ENCODE measurements around the gene GPA33. TPM values are rescaled to one million over a fixed set of nuclear protein-coding genes. Genes with fewer than 3 reads are reported as not detected.

The GPA33 gene
- total RNA-seq, 2 experiments from 2014 or later: 1.8 to 1.9 TPM

- intact Hi-C loops (cut with micrococcal nuclease): no loop called here
- no peak for DNase-seq
- Mint-ChIP-seq H3K27me3 (peaks cover 16% of the 10 kb centered on the region), H3K4me1 (ENCODE audit: low read depth) (no peaks in the 10 kb centered on the region), H3K4me3 (no peak overlapping the region), H3K36me3 (no peaks in the 10 kb centered on the region), H3K9me3 (no peaks in the 10 kb centered on the region), H3K27ac (no peak overlapping the region)
- ChIA-PET POLR2A (no interaction called here), CTCF (interaction anchor here (0.6 to 2.8 kb wide), 4 partner anchors 59 to 168 kb away, joined by 3 to 11 read pairs (median 4); no protein-coding TSS in a partner anchor)
Observed at GRCh38 chr1:167127661-167128060, 37.5 kb upstream of the GPA33 start.

- Mint-ChIP-seq H3K27me3 (peaks cover 16% of the 10 kb centered on the region), H3K9me3 (no peaks in the 10 kb centered on the region), H3K36me3 (no peaks in the 10 kb centered on the region), H3K4me3 (no peak overlapping the region), H3K4me1 (ENCODE audit: low read depth) (no peaks in the 10 kb centered on the region), H3K27ac (no peak overlapping the region)
- CTCF ChIA-PET: interaction anchor here (1.0 to 2.8 kb wide), 3 partner anchors 58 to 61 kb away, joined by 3 to 11 read pairs (median 5); no protein-coding TSS in a partner anchor
- DNase-seq: no peak
- POLR2A ChIA-PET: no interaction called here
- intact Hi-C loops (cut with micrococcal nuclease): no loop called here
Observed at GRCh38 chr1:167127236-167127635, 37.1 kb upstream of the GPA33 start.

- Mint-ChIP-seq H3K27ac (no peak overlapping the region), H3K4me1 (ENCODE audit: low read depth) (peaks cover under 1% of the 10 kb centered on the region), H3K27me3 (peaks cover 16% of the 10 kb centered on the region), H3K36me3 (no peaks in the 10 kb centered on the region), H3K9me3 (no peaks in the 10 kb centered on the region), H3K4me3 (no peak overlapping the region)
- POLR2A ChIA-PET: no interaction called here
- CTCF ChIA-PET: interaction anchor here (1.4 to 2.8 kb wide), 2 partner anchors 60 to 61 kb away, joined by 5 to 11 read pairs; no protein-coding TSS in a partner anchor
- intact Hi-C loops (cut with micrococcal nuclease): no loop called here
- DNase-seq: no peak
Observed at GRCh38 chr1:167126811-167127210, 36.6 kb upstream of the GPA33 start.

DNA sequence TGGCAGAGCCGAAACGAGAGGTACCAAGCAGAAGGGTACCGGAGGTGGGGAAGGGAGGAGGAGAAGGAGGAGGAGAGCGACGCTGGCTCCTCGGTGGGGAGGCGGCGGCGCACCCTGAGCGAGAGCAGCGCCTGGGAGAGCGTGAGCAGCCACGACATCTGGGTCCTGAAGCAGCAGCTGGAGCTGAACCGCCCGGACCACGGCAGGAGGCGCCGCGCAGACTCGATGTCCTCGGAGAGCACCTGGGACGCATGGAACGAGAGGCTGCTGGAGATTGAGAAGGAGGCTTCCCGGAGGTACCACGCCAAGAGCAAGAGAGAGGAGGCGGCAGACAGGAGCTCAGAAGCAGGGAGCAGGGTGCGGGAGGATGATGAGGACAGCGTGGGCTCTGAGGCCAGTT, 36.1 kb upstream of the GPA33 start:
- intact Hi-C loops (cut with micrococcal nuclease): no loop called here
- Mint-ChIP-seq H3K9me3 (no peaks in the 10 kb centered on the region), H3K4me3 (no peak overlapping the region), H3K36me3 (no peaks in the 10 kb centered on the region), H3K27me3 (peaks cover 14% of the 10 kb centered on the region), H3K27ac (no peak overlapping the region), H3K4me1 (ENCODE audit: low read depth) (peaks cover 3% of the 10 kb centered on the region)
- POLR2A ChIA-PET: no interaction called here
- CTCF ChIA-PET: interaction anchor here (2.8 kb wide), 1 partner anchor 59 kb away, joined by 11 read pairs; no protein-coding TSS in a partner anchor
- DNase-seq: no peak

DNA sequence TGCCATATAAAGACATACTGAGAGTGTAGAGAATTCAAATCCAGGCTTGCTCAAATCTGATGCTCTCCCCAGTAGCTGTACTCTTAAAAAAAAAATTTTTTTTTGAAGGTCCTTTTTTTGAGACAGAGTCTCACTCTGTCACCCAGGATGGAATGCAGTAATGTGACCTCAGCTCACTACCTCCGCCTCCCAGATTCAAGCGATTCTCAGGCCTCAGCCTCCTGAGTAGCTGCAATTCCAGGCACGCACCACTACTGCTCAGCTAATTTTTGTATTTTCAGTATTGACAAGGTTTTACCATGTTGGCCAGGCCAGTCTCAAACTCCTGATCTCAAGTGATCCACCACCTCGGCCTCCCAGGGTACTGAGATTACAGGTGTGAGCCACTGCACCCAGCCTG, 32.4 kb upstream of the GPA33 start:
- intact Hi-C loops (cut with micrococcal nuclease): loop anchor here (5.0 kb wide), 4 partner anchors 35 to 420 kb away; partner anchors contain the start of gene POU2F1
- Mint-ChIP-seq H3K9me3 (no peaks in the 10 kb centered on the region), H3K36me3 (no peaks in the 10 kb centered on the region), H3K27me3 (peaks cover 2% of the 10 kb centered on the region), H3K4me3 (no peak overlapping the region), H3K27ac (no peak overlapping the region), H3K4me1 (ENCODE audit: low read depth) (peaks cover 5% of the 10 kb centered on the region)
- ChIA-PET CTCF (interaction anchor here (2.2 to 3.7 kb wide), 2 partner anchors 56 to 63 kb away, joined by 6 to 19 read pairs; no protein-coding TSS in a partner anchor), POLR2A (no interaction called here)
- no peak for DNase-seq

DNA sequence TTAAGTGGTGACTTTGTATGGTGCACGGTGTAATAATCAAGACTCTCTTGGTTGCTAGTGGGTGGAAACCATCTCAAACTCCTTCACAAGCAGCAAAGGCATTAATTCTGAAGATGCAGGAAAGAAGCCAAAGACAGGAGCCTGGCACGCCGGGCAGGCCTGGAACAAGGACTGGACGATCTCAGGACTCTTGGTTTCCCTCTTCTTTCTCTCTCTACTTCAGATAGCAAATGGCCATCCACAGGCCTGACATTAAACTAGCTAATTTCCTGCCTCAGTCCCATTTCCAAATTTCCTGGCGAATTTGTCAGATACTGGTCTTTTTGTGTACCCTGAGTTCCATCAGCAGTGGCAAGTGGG, 31.9 kb upstream of the GPA33 start:
- Mint-ChIP-seq H3K9me3 (no peaks in the 10 kb centered on the region), H3K4me1 (ENCODE audit: low read depth) (peaks cover 5% of the 10 kb centered on the region), H3K27me3 (no peaks in the 10 kb centered on the region), H3K36me3 (no peaks in the 10 kb centered on the region), H3K27ac (no peak overlapping the region), H3K4me3 (no peak overlapping the region)
- intact Hi-C loops (cut with micrococcal nuclease): loop anchor here (5.0 kb wide), 4 partner anchors 35 to 420 kb away; partner anchors contain the start of gene POU2F1
- CTCF ChIA-PET: interaction anchor here (1.0 to 3.7 kb wide), 4 partner anchors 12 to 63 kb away, joined by 3 to 19 read pairs (median 6); no protein-coding TSS in a partner anchor
- POLR2A ChIA-PET: no interaction called here
- no peak for DNase-seq

GRCh38 chr1:167121375-167122120, 31.4 kb upstream of the GPA33 start:
- peaks cover 5% of the 10 kb centered on the region for H3K4me1 Mint-ChIP-seq (ENCODE audit: low read depth)
- H3K36me3 Mint-ChIP-seq: no peaks in the 10 kb centered on the region
- H3K9me3 Mint-ChIP-seq: no peaks in the 10 kb centered on the region
- DNase-seq: peak; percentile 51
- no peaks in the 10 kb centered on the region for H3K27me3 Mint-ChIP-seq
- H3K4me3 Mint-ChIP-seq: peak overlapping the region; percentile 74
- ChIA-PET CTCF (interaction anchor here (0.7 to 2.2 kb wide), 10 partner anchors 12 to 238 kb away, joined by 3 to 6 read pairs (median 3); partner anchors contain the start of gene POU2F1), POLR2A (no interaction called here)
- no peak overlapping the region for H3K27ac Mint-ChIP-seq
- intact Hi-C loops (cut with micrococcal nuclease): loop anchor here (5.0 kb wide), 4 partner anchors 34 to 421 kb away; partner anchors contain the start of gene POU2F1

- no peaks in the 10 kb centered on the region for H3K9me3 Mint-ChIP-seq
- H3K4me1 Mint-ChIP-seq (ENCODE audit: low read depth): peaks cover 5% of the 10 kb centered on the region
- H3K4me3 Mint-ChIP-seq: peak overlapping the region; percentile 74
- CTCF ChIA-PET: interaction anchor here (0.7 to 2.2 kb wide), 10 partner anchors 11 to 238 kb away, joined by 3 to 6 read pairs (median 3); partner anchors contain the start of gene POU2F1
- intact Hi-C loops (cut with micrococcal nuclease): loop anchor here (5.0 kb wide), 4 partner anchors 34 to 421 kb away; partner anchors contain the start of gene POU2F1
- no peak overlapping the region for H3K27ac Mint-ChIP-seq
- peak; percentile 47 for DNase-seq
- H3K27me3 Mint-ChIP-seq: no peaks in the 10 kb centered on the region
- no peaks in the 10 kb centered on the region for H3K36me3 Mint-ChIP-seq
- POLR2A ChIA-PET: no interaction called here
Observed at GRCh38 chr1:167120899-167121298, 30.7 kb upstream of the GPA33 start.

DNA sequence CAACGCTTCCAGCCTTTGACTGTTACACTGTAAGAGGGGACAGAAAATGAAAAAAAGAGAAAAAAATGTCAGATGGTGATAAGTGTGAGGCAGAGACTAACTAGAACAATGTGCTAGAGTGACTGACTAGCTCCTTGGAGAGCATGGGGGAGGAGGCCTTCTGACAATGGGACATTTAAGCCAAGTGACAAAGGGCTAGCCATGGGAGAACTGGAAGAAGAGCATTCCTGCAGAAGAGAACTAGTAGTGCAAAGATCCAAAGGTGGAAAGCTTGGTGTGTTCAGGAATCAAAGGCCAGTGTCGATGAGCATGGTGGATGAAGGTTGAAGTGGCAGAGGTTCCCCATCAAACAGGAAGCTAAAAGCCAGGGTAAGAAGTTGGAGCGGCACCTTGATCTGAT, 29.5 kb upstream of the GPA33 start:
- peaks cover 5% of the 10 kb centered on the region for H3K4me1 Mint-ChIP-seq (ENCODE audit: low read depth)
- no peaks in the 10 kb centered on the region for H3K36me3 Mint-ChIP-seq
- POLR2A ChIA-PET: no interaction called here
- H3K9me3 Mint-ChIP-seq: no peaks in the 10 kb centered on the region
- intact Hi-C loops (cut with micrococcal nuclease): loop anchor here (5.0 kb wide), 4 partner anchors 32 to 423 kb away; partner anchors contain the start of gene POU2F1
- CTCF ChIA-PET: interaction anchor here (1.9 kb wide), 1 partner anchor 54 kb away, joined by 6 read pairs; no protein-coding TSS in a partner anchor
- H3K27me3 Mint-ChIP-seq: no peaks in the 10 kb centered on the region
- DNase-seq: no peak
- no peak overlapping the region for H3K4me3 Mint-ChIP-seq
- H3K27ac Mint-ChIP-seq: no peak overlapping the region

DNA sequence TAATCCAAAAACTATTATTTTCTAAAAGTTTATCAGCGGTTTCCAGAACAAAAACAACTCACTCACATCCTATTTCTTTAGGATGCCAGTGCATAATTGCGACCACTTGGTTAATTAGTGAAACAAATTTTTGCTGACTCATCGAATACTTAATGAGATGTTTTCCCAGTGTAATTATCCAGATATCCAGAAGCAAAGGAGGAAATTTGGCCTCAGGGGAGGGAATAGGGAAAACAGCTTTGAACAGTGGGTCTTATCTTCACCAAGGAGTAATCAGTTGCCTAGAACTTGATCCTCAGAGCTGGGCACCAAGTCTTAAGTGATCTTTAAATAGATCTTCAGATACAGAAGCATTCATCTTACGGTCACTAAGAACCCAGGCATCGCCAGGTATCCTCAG, 28.0 kb upstream of the GPA33 start:
- intact Hi-C loops (cut with micrococcal nuclease): no loop called here
- DNase-seq: no peak
- no peaks in the 10 kb centered on the region for H3K9me3 Mint-ChIP-seq
- no peaks in the 10 kb centered on the region for H3K27me3 Mint-ChIP-seq
- ChIA-PET POLR2A (no interaction called here), CTCF (interaction anchor here (0.7 to 1.8 kb wide), 2 partner anchors 12 to 59 kb away, joined by 3 to 5 read pairs; no protein-coding TSS in a partner anchor)
- H3K27ac Mint-ChIP-seq: no peak overlapping the region
- H3K4me1 Mint-ChIP-seq (ENCODE audit: low read depth): peaks cover 5% of the 10 kb centered on the region
- no peak overlapping the region for H3K4me3 Mint-ChIP-seq
- no peaks in the 10 kb centered on the region for H3K36me3 Mint-ChIP-seq

GRCh38 chr1:167117225-167117624, 27.0 kb upstream of the GPA33 start:
- H3K9me3 Mint-ChIP-seq: no peaks in the 10 kb centered on the region
- no peak overlapping the region for H3K4me3 Mint-ChIP-seq
- intact Hi-C loops (cut with micrococcal nuclease): no loop called here
- peaks cover 5% of the 10 kb centered on the region for H3K4me1 Mint-ChIP-seq (ENCODE audit: low read depth)
- no peaks in the 10 kb centered on the region for H3K27me3 Mint-ChIP-seq
- no peaks in the 10 kb centered on the region for H3K36me3 Mint-ChIP-seq
- DNase-seq: no peak
- H3K27ac Mint-ChIP-seq: no peak overlapping the region
- POLR2A ChIA-PET: no interaction called here
- CTCF ChIA-PET: no interaction called here

- Mint-ChIP-seq H3K4me3 (no peak overlapping the region), H3K27me3 (no peaks in the 10 kb centered on the region), H3K27ac (no peak overlapping the region), H3K36me3 (no peaks in the 10 kb centered on the region), H3K9me3 (peaks cover 4% of the 10 kb centered on the region), H3K4me1 (ENCODE audit: low read depth) (peaks cover under 1% of the 10 kb centered on the region)
- DNase-seq: no peak
- intact Hi-C loops (cut with micrococcal nuclease): no loop called here
- CTCF ChIA-PET: interaction anchor here (1.0 to 1.4 kb wide), 2 partner anchors 54 to 206 kb away, joined by 3 to 5 read pairs; no protein-coding TSS in a partner anchor
- POLR2A ChIA-PET: no interaction called here
Observed at GRCh38 chr1:167116174-167116573, 26.0 kb upstream of the GPA33 start.
